GM12878 (cell line): ENCODE measurements around the gene DOHH. TPM values are rescaled to one million over a fixed set of nuclear protein-coding genes. Genes with fewer than 3 reads are reported as not detected.

Experiments used
- ATAC-seq: fragments of 200-7000 bp; cut with Tn5 transposase; 3 replicates; pipeline ENCODE4 v1.9.1; 2020; ENCODE audit warnings: mild to moderate bottlenecking, moderate library complexity
- BruUV-seq: library from RNA; stranded (reverse); fragments of 400-500 nt; replicated peaks from 2 replicates; lab custom pipeline; 2021; lab: Mats Ljungman, UMichigan
- CTCF ChIA-PET: fragments of 300-600 bp; sonication (Branson Sonifier 250); formaldehyde crosslinking; extraction: SDS; loops from one replicate; lab custom pipeline; 2021; ENCODE audit warnings: inconsistent platforms; lab: Yijun Ruan, JAX
- POLR2A ChIA-PET: fragments of 350-600 bp; formaldehyde crosslinking; extraction: SDS; loops from one replicate; lab custom pipeline; 2021; ENCODE audit warnings: inconsistent platforms; lab: Charles Lee
- RAD21 ChIA-PET: fragments of 300-600 bp; sonication (Branson Sonifier 250); formaldehyde crosslinking; loops from one replicate; lab custom pipeline; 2023; ENCODE audit warnings: antibody characterized with exemption; ENCODE audit not compliant: unreplicated experiment; lab: Charles Lee
- SMC1A ChIA-PET: fragments of 300-600 bp; sonication (Branson Sonifier 250); formaldehyde crosslinking; loops from one replicate; lab custom pipeline; 2023; ENCODE audit not compliant: unreplicated experiment, uncharacterized antibody; lab: Charles Lee
- DNase-seq: peaks from one replicate; pipeline ENCODE4 v3.0.0-alpha.2; 2011; ENCODE audit warnings: low read depth, low spot score
- FAIRE-seq: peaks from 3 replicates; lab custom pipeline; 2011; peaks lifted over from hg19 to GRCh38; lab: Jason Lieb, UNC
- H2AFZ ChIP-seq: 2 replicates; pipeline ENCODE4 v1.6.0; 2011; ENCODE audit warnings: low read depth, low read length, control low read depth; ENCODE audit not compliant: control insufficient read depth
- H3K27ac ChIP-seq: 2 replicates; pipeline ENCODE4 v1.5.1; 2011; ENCODE audit warnings: control low read depth; ENCODE audit not compliant: control insufficient read depth, insufficient read depth
- H3K27me3 ChIP-seq, 2 experiments: replicated peaks in 1 of 2; 2 replicates each; pipeline versions ENCODE4 v1.6.0 to v1.6.1; 2011; ENCODE audit warnings: low read length in 1 of 2; ENCODE audit not compliant: control insufficient read depth in 2 of 2, insufficient read depth in 2 of 2
- H3K36me3 ChIP-seq, 2 experiments: 2 replicates each; pipeline ENCODE4 v1.5.1; 2011; ENCODE audit warnings: low read length in 1 of 2; ENCODE audit not compliant: control insufficient read depth in 2 of 2, insufficient read depth in 2 of 2
- H3K4me1 ChIP-seq: 2 replicates; pipeline ENCODE4 v1.6.1; 2011; ENCODE audit warnings: mild to moderate bottlenecking, low read length, moderate library complexity, mixed read lengths; ENCODE audit not compliant: control insufficient read depth, insufficient read depth
- H3K4me2 ChIP-seq: 2 replicates; pipeline ENCODE4 v1.6.0; 2011; ENCODE audit warnings: control low read depth; ENCODE audit not compliant: control insufficient read depth, insufficient read depth
- H3K4me3 ChIP-seq: fragments of 200-600 bp; sonication (generic); 2 replicates; pipeline ENCODE4 v1.5.1; 2016
- H3K79me2 ChIP-seq: 2 replicates; pipeline ENCODE4 v1.6.0; 2011; ENCODE audit warnings: low read length; ENCODE audit not compliant: control insufficient read depth, insufficient read depth
- H3K9ac ChIP-seq: 2 replicates; pipeline ENCODE4 v1.8.0; 2011; ENCODE audit warnings: low read length, control low read depth, mixed read lengths; ENCODE audit not compliant: control insufficient read depth, insufficient read depth
- H3K9me3 ChIP-seq: replicated peaks from 3 replicates; pipeline ENCODE4 v1.5.1; 2011; ENCODE audit warnings: mild to moderate bottlenecking, low read length; ENCODE audit not compliant: control insufficient read depth, insufficient read depth
- H4K20me1 ChIP-seq: 2 replicates; pipeline ENCODE4 v1.6.0; 2011; ENCODE audit not compliant: control insufficient read depth, insufficient read depth
- CTCF ChIP-seq, 3 experiments: IDR thresholded peaks in 2 of 3; conservative IDR thresholded peaks in 1 of 3; 2 replicates each; pipeline ENCODE4 v1.5.1; 2011; ENCODE audit warnings: low read depth in 3 of 3, low read length in 3 of 3, mild to moderate bottlenecking in 3 of 3, control low read depth in 2 of 3, moderate library complexity in 2 of 3, inconsistent platforms in 1 of 3, mixed read lengths in 1 of 3; ENCODE audit not compliant: control insufficient read depth in 2 of 3, insufficient read depth in 1 of 3; ENCODE audit errors: extremely low read depth in 1 of 3
- KLF5 ChIP-seq: fragments of 450-650 bp; IDR thresholded peaks from 2 replicates; pipeline ENCODE4 v1.6.1; 2014; ENCODE audit warnings: mild to moderate bottlenecking; ENCODE audit not compliant: partially characterized antibody
- MLLT1 ChIP-seq: fragments of 450-650 bp; IDR thresholded peaks from 2 replicates; pipeline ENCODE4 v1.6.1; 2016; ENCODE audit warnings: mild to moderate bottlenecking
- POLR2AphosphoS5 ChIP-seq: IDR thresholded peaks from 2 replicates; pipeline ENCODE4 v1.6.1; 2011; ENCODE audit warnings: mild to moderate bottlenecking, low read length, inconsistent platforms
- WRNIP1 ChIP-seq: IDR thresholded peaks from 2 replicates; pipeline ENCODE4 v1.6.1; 2011; ENCODE audit warnings: low read depth, low read length, improper control_type of control experiment, borderline replicate concordance
- WGBS: methylation state at CpG from one replicate; pipeline ENCODE4 v1.1.6; 2016; ENCODE audit warnings: low lambda C conversion rate; ENCODE audit not compliant: insufficient replicate concordance, insufficient coverage; ENCODE audit errors: missing lambda C conversion rate; 5-methylcytosine and 5-hydroxymethylcytosine counted together
- in situ Hi-C: fragments of 300-500 bp; cut with MboI; formaldehyde crosslinking; loops from 9 replicates; pipeline ENCODE4 v1.14.3; 2018; ENCODE audit warnings: mixed read lengths
- intact Hi-C: fragments of 100-400 bp; cut with micrococcal nuclease; formaldehyde crosslinking; loops from one replicate; pipeline ENCODE4 v1.14.2; 2022; ENCODE audit not compliant: unreplicated experiment
- polyA plus RNA-seq, 11 experiments: library from polyadenylated mRNA; depleted of rRNA in 4 of 11; unstranded in 6 of 11; stranded (reverse) in 5 of 11; fragments of >200 nt; fragmentation: Nextera tagmentation in 4 of 11; fragmentation: Illumina TruSeq in 1 of 11; extraction: Ambion mirVana in 4 of 11; extraction: Trizol in 1 of 11; gene quantifications; 1 replicate in 1 of 11; 2 replicates in 10 of 11; pipeline versions ENCODE4 v1.2.1 to v1.2.3, GENCODE V29; 2011 to 2016; ENCODE audit warnings: inconsistent platforms in 2 of 11, missing spikeins in 2 of 11, low read depth in 1 of 11
- total RNA-seq, 4 experiments: library from RNA; depleted of rRNA in 3 of 4; stranded (reverse); fragments of >200 nt in 3 of 4; fragmentation: Illumina TruSeq in 1 of 4; extraction: Trizol in 1 of 4; gene quantifications; 2 replicates each; pipeline versions ENCODE4 v1.2.1 to v1.2.3, GENCODE V29; 2013 to 2021
- TF ChIP-seq, protein P1 (sequence below): IDR thresholded peaks from 2 replicates; pipeline ENCODE4 v1.6.1; 2011; ENCODE audit warnings: low read depth, low read length, improper control_type of control experiment, borderline replicate concordance
- TF ChIP-seq, protein P2 (sequence below): IDR thresholded peaks from 2 replicates; pipeline ENCODE4 v1.6.1; 2012; ENCODE audit warnings: low read depth, low read length, improper control_type of control experiment

The DOHH gene
- total and polyA plus RNA-seq, 10 of the 15 experiments (the other 5 are each of a cell fraction or from before 2014, with no cell fraction given) = 0.11 to 28.6 (median 11.7) TPM

DNA sequence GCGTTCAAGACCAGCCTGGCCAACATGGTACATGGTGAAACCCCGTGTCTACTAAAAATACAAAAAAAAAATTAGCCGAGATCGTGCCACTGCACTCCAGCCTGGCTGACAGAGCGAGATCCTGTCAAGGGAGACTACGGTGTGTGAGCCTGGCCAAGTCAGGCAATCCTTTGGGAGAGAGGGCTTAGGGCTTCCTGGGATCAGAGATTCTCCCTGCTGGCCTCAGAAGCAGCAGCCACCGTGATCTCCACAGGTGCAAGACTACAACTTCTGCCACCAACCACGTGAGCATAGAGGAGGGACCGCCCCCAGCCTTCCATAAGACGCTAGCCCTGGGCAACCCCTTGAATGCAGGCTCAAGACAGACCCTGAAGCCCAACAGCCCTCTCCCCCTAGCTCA is 49.3 kb upstream of the DOHH start:
- intact Hi-C loops (loop anchor here (5.0 kb wide), 1 partner anchor 157 kb away; the partner anchor contains the start of gene TJP3), in situ Hi-C loops (no loop called here)
- Histone ChIP-seq H3K4me1 (peaks cover 22% of the 10 kb centered on the region), H3K9me3 (no peaks in the 10 kb centered on the region), H4K20me1 (no peaks in the 10 kb centered on the region), H3K27ac (no peak overlapping the region), H3K36me3 (peaks cover 0 to 6% of the 10 kb centered on the region in 2 experiments; a peak in 3 of 4 replicates), H3K4me3 (no peak overlapping the region), H3K4me2 (no peak overlapping the region), H2AFZ (no peak overlapping the region), H3K79me2 (peaks cover 16% of the 10 kb centered on the region), H3K9ac (no peak overlapping the region), H3K27me3 (no peaks in the 10 kb centered on the region)
- no peak for TF ChIP-seq MLLT1
- no peak for TF ChIP-seq CTCF (IDR thresholded peaks at IDR 0.05 in 2 of 3, conservative IDR thresholded peaks at IDR 0.05 in 1 of 3; ENCODE audit: control insufficient read depth in 2 of 3, extremely low read depth in 1 of 3, insufficient read depth in 1 of 3, low read depth in 3 of 3, low read length in 3 of 3)
- TF ChIP-seq KLF5 = no peak
- TF ChIP-seq, protein P1, sequence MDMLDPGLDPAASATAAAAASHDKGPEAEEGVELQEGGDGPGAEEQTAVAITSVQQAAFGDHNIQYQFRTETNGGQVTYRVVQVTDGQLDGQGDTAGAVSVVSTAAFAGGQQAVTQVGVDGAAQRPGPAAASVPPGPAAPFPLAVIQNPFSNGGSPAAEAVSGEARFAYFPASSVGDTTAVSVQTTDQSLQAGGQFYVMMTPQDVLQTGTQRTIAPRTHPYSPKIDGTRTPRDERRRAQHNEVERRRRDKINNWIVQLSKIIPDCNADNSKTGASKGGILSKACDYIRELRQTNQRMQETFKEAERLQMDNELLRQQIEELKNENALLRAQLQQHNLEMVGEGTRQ = no peak
- TF ChIP-seq WRNIP1 = no peak
- TF ChIP-seq, protein P2, sequence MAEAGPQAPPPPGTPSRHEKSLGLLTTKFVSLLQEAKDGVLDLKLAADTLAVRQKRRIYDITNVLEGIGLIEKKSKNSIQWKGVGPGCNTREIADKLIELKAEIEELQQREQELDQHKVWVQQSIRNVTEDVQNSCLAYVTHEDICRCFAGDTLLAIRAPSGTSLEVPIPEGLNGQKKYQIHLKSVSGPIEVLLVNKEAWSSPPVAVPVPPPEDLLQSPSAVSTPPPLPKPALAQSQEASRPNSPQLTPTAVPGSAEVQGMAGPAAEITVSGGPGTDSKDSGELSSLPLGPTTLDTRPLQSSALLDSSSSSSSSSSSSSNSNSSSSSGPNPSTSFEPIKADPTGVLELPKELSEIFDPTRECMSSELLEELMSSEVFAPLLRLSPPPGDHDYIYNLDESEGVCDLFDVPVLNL = no peak
- TF ChIP-seq POLR2AphosphoS5 = no peak
- ChIA-PET POLR2A (no interaction called here), SMC1A (no interaction called here), CTCF (no interaction called here), RAD21 (no interaction called here)
- BruUV-seq = no TSS peak
- FAIRE-seq = no peak
- no peak for ATAC-seq
- no peak for DNase-seq
- 96% methylated on average over 10 of the region's 10 CpGs for WGBS
